ENCODE measurements around the gene RSPO3. TPM values are rescaled to one million over a fixed set of nuclear protein-coding genes. Genes with fewer than 3 reads are reported as not detected.

RSPO3 gene
- total RNA-seq, 1 experiment from 2014 or later, result 0.11 TPM

DNA sequence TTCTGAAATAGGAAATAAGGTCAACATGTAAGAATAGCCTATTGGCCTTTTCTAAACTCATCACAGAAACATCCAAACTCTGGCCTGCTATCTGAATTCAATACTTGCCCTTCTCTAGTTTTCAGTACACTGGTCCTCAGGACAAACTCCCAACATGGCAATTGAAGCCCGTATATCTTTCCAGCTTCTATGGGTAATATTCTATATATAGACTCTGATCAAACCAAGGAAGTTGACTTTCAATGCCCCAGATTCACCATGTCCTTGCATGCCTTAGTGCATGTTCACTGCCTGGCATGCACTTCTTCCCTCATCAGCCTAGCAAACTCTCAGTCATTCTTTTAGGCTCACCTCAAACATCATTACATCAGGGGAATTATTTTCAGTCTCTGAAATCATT is 73.2 kb downstream of the RSPO3 start:
- intact Hi-C loops (cut with micrococcal nuclease; ENCODE audit: unreplicated experiment), result loop anchor here (10.0 kb wide), 1 partner anchor 387 kb away; no protein-coding TSS in a partner anchor

DNA sequence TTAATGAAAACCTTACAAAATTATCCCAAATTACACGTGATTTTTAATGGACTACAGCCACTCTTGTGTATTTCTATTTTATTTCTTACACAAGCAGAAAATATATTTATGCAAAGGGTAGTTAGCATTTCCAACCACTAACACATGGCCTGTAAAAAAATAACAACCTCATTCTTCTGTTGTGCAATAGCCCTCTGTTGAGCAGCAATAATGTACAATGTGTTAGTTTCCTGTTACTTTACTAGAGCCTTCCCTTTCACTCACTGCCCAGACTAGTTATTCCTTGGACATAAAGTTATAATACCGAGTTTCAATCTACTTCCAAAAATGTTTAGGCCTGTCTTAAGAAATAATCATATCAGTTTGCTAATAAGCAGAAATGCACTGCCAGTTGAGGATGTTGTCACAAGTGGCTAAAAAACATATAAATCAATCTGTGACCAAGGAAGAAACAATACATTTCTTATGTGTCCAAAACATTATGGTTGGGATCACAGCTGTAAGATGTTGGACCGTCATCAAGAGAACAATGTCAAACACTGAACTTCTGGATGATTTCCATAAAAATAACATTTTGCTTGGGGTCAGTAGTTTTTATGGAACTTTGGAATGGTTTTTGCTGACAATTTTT is 74.6 kb downstream of the RSPO3 start:
- Histone ChIP-seq H3K36me3 (ENCODE audit: control insufficient read depth, insufficient read depth, low read length) (no peaks in the 10 kb centered on the region), H3K27me3 (replicated peaks; ENCODE audit: control insufficient read depth, insufficient read depth, low read length) (no peaks in the 10 kb centered on the region; the same call in 1 of the 2 replicates), H3K4me1 (no peaks in the 10 kb centered on the region), H3K4me3 (ENCODE audit: low read depth, low read length) (no peak overlapping the region), H3K9me3 (no peaks in the 10 kb centered on the region)
- no peak for DNase-seq
- H3K4me1 Mint-ChIP-seq (ENCODE audit: low read depth, unreplicated experiment), result peaks cover 6% of the 10 kb centered on the region
- intact Hi-C loops (cut with micrococcal nuclease; ENCODE audit: unreplicated experiment), result loop anchor here (10.0 kb wide), 1 partner anchor 388 kb away; no protein-coding TSS in a partner anchor
- no peaks in the 10 kb centered on the region for H3K36me3 Mint-ChIP-seq (ENCODE audit: insufficient read depth, unreplicated experiment)
- CTCF ChIA-PET, result no interaction called here
- H3K27me3 Mint-ChIP-seq (ENCODE audit: insufficient read depth, unreplicated experiment), result peaks cover 4% of the 10 kb centered on the region
- no peaks in the 10 kb centered on the region for H3K9me3 Mint-ChIP-seq (ENCODE audit: unreplicated experiment)
- no peak overlapping the region for H3K27ac Mint-ChIP-seq (ENCODE audit: unreplicated experiment)
- BruUV-seq (replicated peaks), result no TSS peak
- H3K4me3 Mint-ChIP-seq (ENCODE audit: unreplicated experiment), result no peak overlapping the region
- TF ChIP-seq, protein P1, sequence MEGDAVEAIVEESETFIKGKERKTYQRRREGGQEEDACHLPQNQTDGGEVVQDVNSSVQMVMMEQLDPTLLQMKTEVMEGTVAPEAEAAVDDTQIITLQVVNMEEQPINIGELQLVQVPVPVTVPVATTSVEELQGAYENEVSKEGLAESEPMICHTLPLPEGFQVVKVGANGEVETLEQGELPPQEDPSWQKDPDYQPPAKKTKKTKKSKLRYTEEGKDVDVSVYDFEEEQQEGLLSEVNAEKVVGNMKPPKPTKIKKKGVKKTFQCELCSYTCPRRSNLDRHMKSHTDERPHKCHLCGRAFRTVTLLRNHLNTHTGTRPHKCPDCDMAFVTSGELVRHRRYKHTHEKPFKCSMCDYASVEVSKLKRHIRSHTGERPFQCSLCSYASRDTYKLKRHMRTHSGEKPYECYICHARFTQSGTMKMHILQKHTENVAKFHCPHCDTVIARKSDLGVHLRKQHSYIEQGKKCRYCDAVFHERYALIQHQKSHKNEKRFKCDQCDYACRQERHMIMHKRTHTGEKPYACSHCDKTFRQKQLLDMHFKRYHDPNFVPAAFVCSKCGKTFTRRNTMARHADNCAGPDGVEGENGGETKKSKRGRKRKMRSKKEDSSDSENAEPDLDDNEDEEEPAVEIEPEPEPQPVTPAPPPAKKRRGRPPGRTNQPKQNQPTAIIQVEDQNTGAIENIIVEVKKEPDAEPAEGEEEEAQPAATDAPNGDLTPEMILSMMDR (IDR thresholded peaks at IDR 0.05; ENCODE audit: insufficient read depth in 1 of 2, low read depth in 1 of 2, low read length in 1 of 2, severe bottlenecking in 1 of 2, unreplicated experiment in 1 of 2), result no peak
- POLR2A ChIA-PET, result no interaction called here

More for the DNA sequence above, 73.2 kb downstream of the RSPO3 start:
- Mint-ChIP-seq H3K27me3 (ENCODE audit: insufficient read depth, unreplicated experiment) (no peaks in the 10 kb centered on the region), H3K9me3 (ENCODE audit: unreplicated experiment) (no peaks in the 10 kb centered on the region), H3K27ac (ENCODE audit: unreplicated experiment) (no peak overlapping the region), H3K4me1 (ENCODE audit: low read depth, unreplicated experiment) (peaks cover 6% of the 10 kb centered on the region), H3K36me3 (ENCODE audit: insufficient read depth, unreplicated experiment) (no peaks in the 10 kb centered on the region), H3K4me3 (ENCODE audit: unreplicated experiment) (no peak overlapping the region)
- no peak for DNase-seq
- Histone ChIP-seq H3K36me3 (ENCODE audit: control insufficient read depth, insufficient read depth, low read length) (no peaks in the 10 kb centered on the region), H3K27me3 (replicated peaks; ENCODE audit: control insufficient read depth, insufficient read depth, low read length) (no peaks in the 10 kb centered on the region), H3K4me3 (ENCODE audit: low read depth, low read length) (no peak overlapping the region), H3K9me3 (no peaks in the 10 kb centered on the region), H3K4me1 (no peaks in the 10 kb centered on the region)
- POLR2A ChIA-PET, result no interaction called here
- CTCF ChIA-PET, result no interaction called here
- no TSS peak for BruUV-seq (replicated peaks)
- TF ChIP-seq, protein P1 (IDR thresholded peaks at IDR 0.05; ENCODE audit: insufficient read depth in 1 of 2, low read depth in 1 of 2, low read length in 1 of 2, severe bottlenecking in 1 of 2, unreplicated experiment in 1 of 2), result no peak

DNA sequence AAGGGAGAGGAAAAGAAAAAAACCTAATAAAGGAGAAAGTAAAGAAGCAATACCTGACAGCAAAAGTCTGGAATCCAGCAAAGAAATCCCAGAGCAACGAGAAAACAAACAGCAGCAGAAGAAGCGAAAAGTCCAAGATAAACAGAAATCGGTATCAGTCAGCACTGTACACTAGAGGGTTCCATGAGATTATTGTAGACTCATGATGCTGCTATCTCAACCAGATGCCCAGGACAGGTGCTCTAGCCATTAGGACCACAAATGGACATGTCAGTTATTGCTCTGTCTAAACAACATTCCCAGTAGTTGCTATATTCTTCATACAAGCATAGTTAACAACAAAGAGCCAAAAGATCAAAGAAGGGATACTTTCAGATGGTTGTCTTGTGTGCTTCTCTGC is 77.4 kb downstream of the RSPO3 start:
- Histone ChIP-seq H3K36me3 (ENCODE audit: control insufficient read depth, insufficient read depth, low read length) (no peaks in the 10 kb centered on the region), H3K27me3 (replicated peaks; ENCODE audit: control insufficient read depth, insufficient read depth, low read length) (no peaks in the 10 kb centered on the region; the same call in 1 of the 2 replicates), H3K9me3 (no peaks in the 10 kb centered on the region), H3K4me3 (ENCODE audit: low read depth, low read length) (no peak overlapping the region), H3K4me1 (no peaks in the 10 kb centered on the region)
- TF ChIP-seq, protein P1 (IDR thresholded peaks at IDR 0.05; ENCODE audit: insufficient read depth in 1 of 2, low read depth in 1 of 2, low read length in 1 of 2, severe bottlenecking in 1 of 2, unreplicated experiment in 1 of 2), result no peak
- H3K27ac Mint-ChIP-seq (ENCODE audit: unreplicated experiment), result no peak overlapping the region
- intact Hi-C loops (cut with micrococcal nuclease; ENCODE audit: unreplicated experiment), result loop anchor here (2.0 to 10.0 kb wide), 2 partner anchors 71 to 391 kb away; partner anchors contain the start of gene RNF146
- ChIA-PET CTCF (no interaction called here), POLR2A (no interaction called here)
- H3K9me3 Mint-ChIP-seq (ENCODE audit: unreplicated experiment), result no peaks in the 10 kb centered on the region
- BruUV-seq (replicated peaks), result no TSS peak
- DNase-seq, result no peak
- H3K4me3 Mint-ChIP-seq (ENCODE audit: unreplicated experiment), result no peak overlapping the region
- H3K36me3 Mint-ChIP-seq (ENCODE audit: insufficient read depth, unreplicated experiment), result no peaks in the 10 kb centered on the region
- peaks cover 6% of the 10 kb centered on the region for H3K4me1 Mint-ChIP-seq (ENCODE audit: low read depth, unreplicated experiment)
- peaks cover 4% of the 10 kb centered on the region for H3K27me3 Mint-ChIP-seq (ENCODE audit: insufficient read depth, unreplicated experiment)
